PC-3 (cell line): ENCODE results near the gene POLR3B. TPM values are rescaled to one million over a fixed set of nuclear protein-coding genes. Genes with fewer than 3 reads are reported as not detected.

Experiments used
- ATAC-seq: fragments of 200-7000 bp; cut with Tn5 transposase; 2 replicates; pipeline ENCODE4 v1.9.1; 2020; ENCODE audit warnings: mild to moderate bottlenecking, moderate library complexity
- BruUV-seq: library from RNA; stranded (reverse); fragments of 400-500 nt; replicated peaks from 2 replicates; lab custom pipeline; 2021; lab: Mats Ljungman, UMichigan
- CTCF ChIA-PET: fragments of 300-600 bp; sonication (Branson Sonifier 250); formaldehyde crosslinking; loops from one replicate; lab custom pipeline; 2022; ENCODE audit warnings: antibody characterized with exemption; lab: Charles Lee
- POLR2A ChIA-PET: fragments of 300-600 bp; sonication (Branson Sonifier 250); formaldehyde crosslinking; loops from one replicate; lab custom pipeline; 2022; ENCODE audit warnings: antibody characterized with exemption; ENCODE audit not compliant: unreplicated experiment; lab: Charles Lee
- DNase-seq: peaks from one replicate; pipeline ENCODE4 v3.0.0-alpha.2; 2015
- H2AFZ ChIP-seq: fragments of 300-600 bp; sonication (generic); 2 replicates; pipeline ENCODE4 v1.6.0; 2016; ENCODE audit warnings: antibody characterized with exemption, low read length
- H3F3A ChIP-seq: fragments of 300-600 bp; sonication (generic); one replicate; pipeline ENCODE4 v1.6.0; 2017; ENCODE audit warnings: antibody characterized with exemption, low read length, control low read depth, mild to moderate bottlenecking; ENCODE audit not compliant: unreplicated experiment
- H3K27ac ChIP-seq: fragments of 300-600 bp; sonication (generic); 2 replicates; pipeline ENCODE4 v1.5.1; 2016; ENCODE audit warnings: mild to moderate bottlenecking, low read length
- H3K27me3 ChIP-seq: fragments of 300-600 bp; sonication (generic); 2 replicates; pipeline ENCODE4 v1.6.1; 2016; ENCODE audit warnings: low read length, mixed read lengths
- H3K36me3 ChIP-seq: fragments of 300-600 bp; sonication (generic); 2 replicates; pipeline ENCODE4 v1.6.1; 2016; ENCODE audit warnings: low read depth, mixed run types, low read length, mixed read lengths
- H3K4me1 ChIP-seq: fragments of 300-600 bp; sonication (generic); 2 replicates; pipeline ENCODE4 v1.5.1; 2016; ENCODE audit warnings: low read length; ENCODE audit not compliant: insufficient read depth
- H3K4me2 ChIP-seq: fragments of 300-600 bp; sonication (generic); 2 replicates; pipeline ENCODE4 v1.6.0; 2016; ENCODE audit warnings: low read length
- H3K4me3 ChIP-seq: fragments of 300-600 bp; sonication (generic); 2 replicates; pipeline ENCODE4 v1.5.1; 2016; ENCODE audit warnings: mild to moderate bottlenecking, low read length, mixed read lengths
- H3K79me2 ChIP-seq: fragments of 300-600 bp; sonication (generic); 2 replicates; pipeline ENCODE4 v1.6.1; 2017; ENCODE audit warnings: low read length, mixed read lengths
- H3K9ac ChIP-seq: fragments of 300-600 bp; sonication (generic); 2 replicates; pipeline ENCODE4 v1.6.0; 2016; ENCODE audit warnings: mild to moderate bottlenecking, low read length
- H3K9me2 ChIP-seq: fragments of 300-600 bp; sonication (generic); replicated peaks from 2 replicates; pipeline ENCODE4 v1.6.1; 2016; ENCODE audit warnings: mixed run types, low read length, mixed read lengths
- H3K9me3 ChIP-seq: fragments of 300-600 bp; sonication (generic); 2 replicates; pipeline ENCODE4 v1.6.1; 2016; ENCODE audit warnings: low read length, mixed read lengths
- H4K20me1 ChIP-seq: fragments of 300-600 bp; sonication (generic); 2 replicates; pipeline ENCODE4 v1.6.1; 2016; ENCODE audit warnings: low read length, mixed read lengths
- CTCF ChIP-seq: fragments of 300-600 bp; sonication (generic); conservative IDR thresholded peaks from 2 replicates; pipeline ENCODE4 v1.5.1; 2017; ENCODE audit warnings: antibody characterized with exemption, low read depth, mild to moderate bottlenecking, low read length
- EZH2 ChIP-seq: fragments of 300-600 bp; sonication (generic); IDR thresholded peaks from one replicate; pipeline ENCODE4 v1.6.1; 2017; ENCODE audit warnings: antibody characterized with exemption, mild to moderate bottlenecking, low read length; ENCODE audit not compliant: unreplicated experiment
- EZH2phosphoT487 ChIP-seq: fragments of 300-600 bp; sonication (generic); IDR thresholded peaks from 2 replicates; pipeline ENCODE4 v1.6.1; 2018; ENCODE audit warnings: mild to moderate bottlenecking, antibody characterized with exemption, low read length, borderline replicate concordance
- intact Hi-C: fragments of 100-400 bp; cut with micrococcal nuclease; formaldehyde crosslinking; loops from 2 replicates; pipeline ENCODE4 v1.9.0; 2023
- total RNA-seq: library from RNA; depleted of rRNA; stranded (reverse); fragments of >200 nt; gene quantifications from 2 replicates; pipeline ENCODE4 v1.2.3, GENCODE V29; 2014

The POLR3B gene
- total RNA-seq, 1 experiment from 2014 or later = 23.4 TPM

- H4K20me1 ChIP-seq = no peaks in the 10 kb centered on the region
- no peaks in the 10 kb centered on the region for H3K4me1 ChIP-seq
- H3K9ac ChIP-seq = no peak overlapping the region
- no peak overlapping the region for H2AFZ ChIP-seq
- H3K27ac ChIP-seq = no peak overlapping the region
- BruUV-seq = no TSS peak
- H3K79me2 ChIP-seq = no peaks in the 10 kb centered on the region
- H3K4me2 ChIP-seq = no peak overlapping the region
- DNase-seq (no peak), ATAC-seq (no peak)
- H3K9me3 ChIP-seq = no peaks in the 10 kb centered on the region
- H3K9me2 ChIP-seq = no peaks in the 10 kb centered on the region
- no peaks in the 10 kb centered on the region for H3K27me3 ChIP-seq
- intact Hi-C loops = no loop called here
- no peaks in the 10 kb centered on the region for H3F3A ChIP-seq
- TF ChIP-seq EZH2 (no peak), EZH2phosphoT487 (no peak), CTCF (no peak)
- no peak overlapping the region for H3K4me3 ChIP-seq
- POLR2A ChIA-PET = interaction anchor here (0.7 kb wide), 1 partner anchor 88 kb away, joined by 3 read pairs; no protein-coding TSS in a partner anchor
- H3K36me3 ChIP-seq = peaks cover 19% of the 10 kb centered on the region; the same call in 1 of the 2 replicates
- CTCF ChIA-PET = interaction anchor here (0.7 kb wide), 1 partner anchor 39 kb away, joined by 3 read pairs; no protein-coding TSS in a partner anchor
Observed at GRCh38 chr12:106446419-106447092, 89.0 kb downstream of the POLR3B start.

GRCh38 chr12:106452309-106452708, 94.8 kb downstream of the POLR3B start:
- Histone ChIP-seq H3K9ac (no peak overlapping the region), H3K4me1 (peaks cover 7% of the 10 kb centered on the region; the same call in 1 of the 2 replicates), H3K27ac (no peak overlapping the region), H3K27me3 (no peaks in the 10 kb centered on the region), H3K9me2 (no peaks in the 10 kb centered on the region), H3F3A (no peaks in the 10 kb centered on the region), H3K36me3 (peaks cover 18% of the 10 kb centered on the region), H3K79me2 (no peaks in the 10 kb centered on the region), H4K20me1 (no peaks in the 10 kb centered on the region), H3K4me3 (no peak overlapping the region), H3K4me2 (no peak overlapping the region), H2AFZ (no peak overlapping the region), H3K9me3 (no peaks in the 10 kb centered on the region)
- TF ChIP-seq CTCF = no peak
- no peak for TF ChIP-seq EZH2phosphoT487
- no peak for TF ChIP-seq EZH2
- intact Hi-C loops = loop anchor here (2.0 to 10.0 kb wide), 2 partner anchors 34 to 392 kb away; no protein-coding TSS in a partner anchor
- DNase-seq = no peak
- no TSS peak for BruUV-seq
- POLR2A ChIA-PET = no interaction called here
- no peak for ATAC-seq
- CTCF ChIA-PET = no interaction called here

- H2AFZ ChIP-seq = no peak overlapping the region
- no peak overlapping the region for H3K9ac ChIP-seq
- POLR2A ChIA-PET = no interaction called here
- no peaks in the 10 kb centered on the region for H3F3A ChIP-seq
- no peaks in the 10 kb centered on the region for H3K9me2 ChIP-seq
- DNase-seq = no peak
- intact Hi-C loops = loop anchor here (10.0 kb wide), 1 partner anchor 390 kb away; no protein-coding TSS in a partner anchor
- CTCF ChIA-PET = no interaction called here
- H4K20me1 ChIP-seq = no peaks in the 10 kb centered on the region
- H3K27ac ChIP-seq = no peak overlapping the region
- H3K4me2 ChIP-seq = no peak overlapping the region
- H3K4me1 ChIP-seq = peaks cover 7% of the 10 kb centered on the region; the same call in 1 of the 2 replicates
- no peak overlapping the region for H3K4me3 ChIP-seq
- H3K36me3 ChIP-seq = peaks cover 37% of the 10 kb centered on the region
- no peaks in the 10 kb centered on the region for H3K9me3 ChIP-seq
- no peaks in the 10 kb centered on the region for H3K79me2 ChIP-seq
- no peaks in the 10 kb centered on the region for H3K27me3 ChIP-seq
- TF ChIP-seq CTCF (no peak), EZH2 (no peak), EZH2phosphoT487 (no peak)
- BruUV-seq = no TSS peak
- ATAC-seq = no peak
Observed at GRCh38 chr12:106455111-106455510, 97.6 kb downstream of the POLR3B start.
